Measurements from ENCODE around the gene NRIP2. TPM values are rescaled to one million over a fixed set of nuclear protein-coding genes. Genes with fewer than 3 reads are reported as not detected.

The NRIP2 gene
- total RNA-seq, 1 donor: not detected

GRCh38 chr12:2829275-2829674 is 5.6 kb downstream of the NRIP2 start:
- Histone ChIP-seq H4K20me1 (ENCODE audit: insufficient read depth, low read length) (no peaks in the 10 kb centered on the region), H2AFZ (ENCODE audit: low read length) (no peak overlapping the region), H3K36me3 (ENCODE audit: insufficient read depth, low read length) (peaks cover 28% of the 10 kb centered on the region), H3K79me2 (ENCODE audit: insufficient read depth, low read length) (no peaks in the 10 kb centered on the region), H3K4me2 (ENCODE audit: insufficient read depth, low read length) (no peak overlapping the region), H3K4me1 (ENCODE audit: insufficient read depth, low read length) (peaks cover 11% of the 10 kb centered on the region), H3K4me3 (ENCODE audit: insufficient read depth, low read length) (no peak overlapping the region), H3K27ac (ENCODE audit: low read depth, low read length) (no peak overlapping the region), H3K9me3 (ENCODE audit: low read depth, low read length) (no peaks in the 10 kb centered on the region), H3K27me3 (ENCODE audit: insufficient read depth, low read length) (peaks cover 2% of the 10 kb centered on the region)
- TF ChIP-seq CTCF (IDR thresholded peaks at IDR 0.05; ENCODE audit: extremely low read depth, low read depth, low read length): no peak
- DNase-seq (ENCODE audit: insufficient read length, low spot score, missing footprints): no peak

- Histone ChIP-seq H3K27ac (ENCODE audit: low read depth, low read length) (no peak overlapping the region), H3K9me3 (ENCODE audit: low read depth, low read length) (no peaks in the 10 kb centered on the region), H3K4me2 (ENCODE audit: insufficient read depth, low read length) (no peak overlapping the region), H3K79me2 (ENCODE audit: insufficient read depth, low read length) (no peaks in the 10 kb centered on the region), H4K20me1 (ENCODE audit: insufficient read depth, low read length) (no peaks in the 10 kb centered on the region), H2AFZ (ENCODE audit: low read length) (no peak overlapping the region), H3K4me1 (ENCODE audit: insufficient read depth, low read length) (no peaks in the 10 kb centered on the region), H3K27me3 (ENCODE audit: insufficient read depth, low read length) (no peaks in the 10 kb centered on the region), H3K4me3 (ENCODE audit: insufficient read depth, low read length) (no peak overlapping the region), H3K36me3 (ENCODE audit: insufficient read depth, low read length) (peaks cover 51% of the 10 kb centered on the region)
- TF ChIP-seq CTCF (IDR thresholded peaks at IDR 0.05; ENCODE audit: extremely low read depth, low read depth, low read length): no peak
- peak; percentile 71 for DNase-seq (ENCODE audit: insufficient read length, low spot score, missing footprints)
Observed at GRCh38 chr12:2826721-2827515, 7.9 kb downstream of the NRIP2 start.

- Histone ChIP-seq H3K4me1 (ENCODE audit: insufficient read depth, low read length) (no peaks in the 10 kb centered on the region), H3K27ac (ENCODE audit: low read depth, low read length) (no peak overlapping the region), H2AFZ (ENCODE audit: low read length) (no peak overlapping the region), H4K20me1 (ENCODE audit: insufficient read depth, low read length) (no peaks in the 10 kb centered on the region), H3K27me3 (ENCODE audit: insufficient read depth, low read length) (no peaks in the 10 kb centered on the region), H3K4me2 (ENCODE audit: insufficient read depth, low read length) (no peak overlapping the region), H3K79me2 (ENCODE audit: insufficient read depth, low read length) (no peaks in the 10 kb centered on the region), H3K9me3 (ENCODE audit: low read depth, low read length) (no peaks in the 10 kb centered on the region), H3K36me3 (ENCODE audit: insufficient read depth, low read length) (peaks cover 60% of the 10 kb centered on the region), H3K4me3 (ENCODE audit: insufficient read depth, low read length) (no peak overlapping the region)
- no peak for TF ChIP-seq CTCF (IDR thresholded peaks at IDR 0.05; ENCODE audit: extremely low read depth, low read depth, low read length)
- DNase-seq (ENCODE audit: insufficient read length, low spot score, missing footprints): no peak
Observed at GRCh38 chr12:2826036-2826435, 8.8 kb downstream of the NRIP2 start.

GRCh38 chr12:2825132-2825531 is 9.7 kb downstream of the NRIP2 start:
- no peaks in the 10 kb centered on the region for H3K9me3 ChIP-seq (ENCODE audit: low read depth, low read length)
- H3K27me3 ChIP-seq (ENCODE audit: insufficient read depth, low read length): no peaks in the 10 kb centered on the region
- no peak for DNase-seq (ENCODE audit: insufficient read length, low spot score, missing footprints)
- TF ChIP-seq CTCF (IDR thresholded peaks at IDR 0.05; ENCODE audit: extremely low read depth, low read depth, low read length): no peak
- H3K4me1 ChIP-seq (ENCODE audit: insufficient read depth, low read length): no peaks in the 10 kb centered on the region
- peaks cover 65% of the 10 kb centered on the region for H3K36me3 ChIP-seq (ENCODE audit: insufficient read depth, low read length)
- no peaks in the 10 kb centered on the region for H4K20me1 ChIP-seq (ENCODE audit: insufficient read depth, low read length)
- H2AFZ ChIP-seq (ENCODE audit: low read length): no peak overlapping the region
- no peak overlapping the region for H3K4me2 ChIP-seq (ENCODE audit: insufficient read depth, low read length)
- H3K4me3 ChIP-seq (ENCODE audit: insufficient read depth, low read length): no peak overlapping the region
- H3K79me2 ChIP-seq (ENCODE audit: insufficient read depth, low read length): no peaks in the 10 kb centered on the region
- H3K27ac ChIP-seq (ENCODE audit: low read depth, low read length): no peak overlapping the region

Measured in osteoblast (primary cell).